Measurements from ENCODE around the gene AOAH.

AOAH gene

DNA sequence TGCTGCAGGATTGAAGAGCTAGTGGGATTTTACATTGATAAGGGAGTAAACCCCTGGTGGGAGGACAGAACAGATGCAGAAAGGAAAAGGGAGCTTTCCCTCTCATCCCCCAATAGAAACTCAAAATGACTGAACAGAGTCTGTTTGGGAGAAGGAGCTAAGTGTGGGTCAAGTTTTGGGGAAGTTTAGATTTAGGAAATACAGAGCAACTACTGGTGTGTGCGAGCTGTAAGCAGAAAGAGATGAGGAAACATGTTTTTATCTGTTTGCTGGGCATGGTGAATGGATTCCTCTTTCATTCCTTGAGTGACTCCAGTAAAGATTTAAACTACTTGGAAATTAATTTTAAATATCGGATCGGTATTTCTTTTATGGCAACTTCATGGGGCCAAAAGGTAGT lies 132.7 kb downstream of the AOAH start:
- TF ChIP-seq, protein P1, sequence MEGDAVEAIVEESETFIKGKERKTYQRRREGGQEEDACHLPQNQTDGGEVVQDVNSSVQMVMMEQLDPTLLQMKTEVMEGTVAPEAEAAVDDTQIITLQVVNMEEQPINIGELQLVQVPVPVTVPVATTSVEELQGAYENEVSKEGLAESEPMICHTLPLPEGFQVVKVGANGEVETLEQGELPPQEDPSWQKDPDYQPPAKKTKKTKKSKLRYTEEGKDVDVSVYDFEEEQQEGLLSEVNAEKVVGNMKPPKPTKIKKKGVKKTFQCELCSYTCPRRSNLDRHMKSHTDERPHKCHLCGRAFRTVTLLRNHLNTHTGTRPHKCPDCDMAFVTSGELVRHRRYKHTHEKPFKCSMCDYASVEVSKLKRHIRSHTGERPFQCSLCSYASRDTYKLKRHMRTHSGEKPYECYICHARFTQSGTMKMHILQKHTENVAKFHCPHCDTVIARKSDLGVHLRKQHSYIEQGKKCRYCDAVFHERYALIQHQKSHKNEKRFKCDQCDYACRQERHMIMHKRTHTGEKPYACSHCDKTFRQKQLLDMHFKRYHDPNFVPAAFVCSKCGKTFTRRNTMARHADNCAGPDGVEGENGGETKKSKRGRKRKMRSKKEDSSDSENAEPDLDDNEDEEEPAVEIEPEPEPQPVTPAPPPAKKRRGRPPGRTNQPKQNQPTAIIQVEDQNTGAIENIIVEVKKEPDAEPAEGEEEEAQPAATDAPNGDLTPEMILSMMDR (IDR thresholded peaks at IDR 0.05; ENCODE audit: borderline replicate concordance, extremely low read depth, low read length, poor library complexity, severe bottlenecking), result no peak
- TF ChIP-seq EZH2 (IDR thresholded peaks at IDR 0.05; ENCODE audit: borderline replicate concordance, low read depth, low read length, severe bottlenecking), result no peak
- ATAC-seq (ENCODE audit: insufficient read depth, low read depth) (no peak), DNase-seq (no peak)
- H3K27ac ChIP-seq (ENCODE audit: low read length), result no peak overlapping the region
- H3K4me3 ChIP-seq (ENCODE audit: low read depth in 1 of 2, low read length in 2 of 2), result no peak overlapping the region
- no peaks in the 10 kb centered on the region for H3K36me3 ChIP-seq (ENCODE audit: insufficient read depth, low read length)
- H3K79me2 ChIP-seq (ENCODE audit: insufficient read depth, low read length), result no peaks in the 10 kb centered on the region
- H4K20me1 ChIP-seq (ENCODE audit: insufficient read depth, low read length), result no peaks in the 10 kb centered on the region
- H3K9me3 ChIP-seq (ENCODE audit: insufficient read depth, low read length, severe bottlenecking), result no peaks in the 10 kb centered on the region
- H3K4me2 ChIP-seq (ENCODE audit: insufficient read depth, low read length), result no peak overlapping the region
- no peaks in the 10 kb centered on the region for H3K27me3 ChIP-seq (ENCODE audit: insufficient read depth, low read length, poor library complexity)
- H3K4me1 ChIP-seq (ENCODE audit: insufficient read depth, low read length), result no peaks in the 10 kb centered on the region
- no peak overlapping the region for H2AFZ ChIP-seq (ENCODE audit: low read depth, low read length)
- H3K9ac ChIP-seq (ENCODE audit: low read depth, low read length), result no peak overlapping the region

DNA sequence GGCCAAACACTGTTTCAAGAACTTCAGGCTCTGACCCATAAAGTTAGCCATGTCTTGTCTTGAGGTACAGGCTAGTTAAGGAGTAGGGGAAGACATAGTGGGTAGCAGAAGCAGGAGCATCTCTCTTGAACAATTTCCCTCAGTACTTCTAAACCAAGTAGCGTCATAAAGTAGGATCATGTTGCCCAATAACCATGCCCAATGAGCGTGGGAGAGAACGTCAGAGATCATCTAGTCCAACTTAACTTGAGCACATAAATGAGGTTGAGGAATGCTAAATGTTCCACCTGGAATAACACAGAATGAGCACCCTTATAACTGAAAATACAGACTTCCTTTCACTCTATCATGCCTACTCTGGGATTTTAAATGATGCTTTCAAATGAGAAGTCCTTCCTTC lies 134.9 kb downstream of the AOAH start:
- no peak for ATAC-seq (ENCODE audit: insufficient read depth, low read depth)
- H3K9ac ChIP-seq (ENCODE audit: low read depth, low read length), result no peak overlapping the region
- no peak overlapping the region for H3K27ac ChIP-seq (ENCODE audit: low read length)
- DNase-seq, result no peak
- H3K4me2 ChIP-seq (ENCODE audit: insufficient read depth, low read length), result no peak overlapping the region
- no peak overlapping the region for H2AFZ ChIP-seq (ENCODE audit: low read depth, low read length)
- no peaks in the 10 kb centered on the region for H3K9me3 ChIP-seq (ENCODE audit: insufficient read depth, low read length, severe bottlenecking)
- no peaks in the 10 kb centered on the region for H3K4me1 ChIP-seq (ENCODE audit: insufficient read depth, low read length)
- TF ChIP-seq EZH2 (IDR thresholded peaks at IDR 0.05; ENCODE audit: borderline replicate concordance, low read depth, low read length, severe bottlenecking), result no peak
- no peaks in the 10 kb centered on the region for H3K79me2 ChIP-seq (ENCODE audit: insufficient read depth, low read length)
- no peaks in the 10 kb centered on the region for H3K27me3 ChIP-seq (ENCODE audit: insufficient read depth, low read length, poor library complexity)
- H3K36me3 ChIP-seq (ENCODE audit: insufficient read depth, low read length), result no peaks in the 10 kb centered on the region
- H4K20me1 ChIP-seq (ENCODE audit: insufficient read depth, low read length), result no peaks in the 10 kb centered on the region
- no peak overlapping the region for H3K4me3 ChIP-seq (ENCODE audit: low read depth in 1 of 2, low read length in 2 of 2)

DNA sequence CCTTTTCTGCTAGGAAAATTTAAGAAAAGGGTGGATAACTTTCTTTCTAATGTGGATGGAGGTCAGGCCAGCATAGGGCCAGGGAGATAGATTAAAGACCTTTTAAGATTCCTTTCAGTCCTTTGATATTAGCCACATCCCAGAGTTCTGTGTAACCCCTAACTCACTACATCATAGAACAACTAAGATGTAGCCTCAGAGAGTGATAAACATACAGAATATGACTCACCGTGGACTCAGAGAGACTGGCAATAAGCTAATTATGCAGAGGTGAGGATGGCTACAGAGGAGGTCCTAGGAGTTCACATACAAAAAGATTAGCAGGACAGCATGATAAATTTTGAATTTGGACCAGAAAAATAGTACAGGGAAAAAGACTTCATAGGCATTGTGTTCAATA lies 141.0 kb downstream of the AOAH start:
- TF ChIP-seq EZH2 (IDR thresholded peaks at IDR 0.05; ENCODE audit: borderline replicate concordance, low read depth, low read length, severe bottlenecking), result no peak
- TF ChIP-seq, protein P1 (IDR thresholded peaks at IDR 0.05; ENCODE audit: borderline replicate concordance, extremely low read depth, low read length, poor library complexity, severe bottlenecking), result no peak

DNA sequence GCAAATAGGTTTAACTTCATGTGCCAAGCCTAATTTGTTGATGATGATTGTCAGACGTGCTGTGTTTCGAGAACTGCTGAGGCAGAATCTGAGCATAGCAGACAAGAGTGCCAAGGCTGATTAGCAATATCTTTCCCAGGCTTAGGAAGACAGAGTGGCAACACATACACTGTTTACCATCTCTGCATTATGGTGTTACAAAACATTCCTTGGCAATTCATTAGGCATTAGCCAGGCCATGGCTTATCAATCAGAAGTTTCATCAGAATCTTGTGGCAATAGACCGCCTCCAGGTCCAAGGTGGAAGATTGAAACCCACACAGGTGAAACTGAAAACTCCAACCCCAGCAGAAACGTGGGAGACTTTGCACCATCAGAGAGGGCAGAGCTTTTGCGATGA lies 148.5 kb downstream of the AOAH start:
- TF ChIP-seq EZH2 (IDR thresholded peaks at IDR 0.05; ENCODE audit: borderline replicate concordance, low read depth, low read length, severe bottlenecking), result no peak
- TF ChIP-seq, protein P1 (IDR thresholded peaks at IDR 0.05; ENCODE audit: borderline replicate concordance, extremely low read depth, low read length, poor library complexity, severe bottlenecking), result no peak
- Histone ChIP-seq H3K27ac (ENCODE audit: low read length) (no peak overlapping the region), H4K20me1 (ENCODE audit: insufficient read depth, low read length) (no peaks in the 10 kb centered on the region), H3K36me3 (ENCODE audit: insufficient read depth, low read length) (no peaks in the 10 kb centered on the region), H3K9ac (ENCODE audit: low read depth, low read length) (no peak overlapping the region), H3K4me2 (ENCODE audit: insufficient read depth, low read length) (no peak overlapping the region), H3K27me3 (ENCODE audit: insufficient read depth, low read length, poor library complexity) (no peaks in the 10 kb centered on the region), H3K4me1 (ENCODE audit: insufficient read depth, low read length) (peaks cover 43% of the 10 kb centered on the region), H2AFZ (ENCODE audit: low read depth, low read length) (no peak overlapping the region), H3K4me3 (ENCODE audit: low read depth in 1 of 2, low read length in 2 of 2) (no peak overlapping the region), H3K9me3 (ENCODE audit: insufficient read depth, low read length, severe bottlenecking) (peaks cover 8% of the 10 kb centered on the region), H3K79me2 (ENCODE audit: insufficient read depth, low read length) (no peaks in the 10 kb centered on the region)
- ATAC-seq (ENCODE audit: insufficient read depth, low read depth), result no peak
- DNase-seq, result no peak

More for the DNA sequence above, 141.0 kb downstream of the AOAH start:
- no peak overlapping the region for H3K27ac ChIP-seq (ENCODE audit: low read length)
- no peaks in the 10 kb centered on the region for H3K79me2 ChIP-seq (ENCODE audit: insufficient read depth, low read length)
- H3K4me1 ChIP-seq (ENCODE audit: insufficient read depth, low read length), result no peaks in the 10 kb centered on the region
- H3K27me3 ChIP-seq (ENCODE audit: insufficient read depth, low read length, poor library complexity), result no peaks in the 10 kb centered on the region
- no peak for ATAC-seq (ENCODE audit: insufficient read depth, low read depth)
- H4K20me1 ChIP-seq (ENCODE audit: insufficient read depth, low read length), result no peaks in the 10 kb centered on the region
- no peaks in the 10 kb centered on the region for H3K36me3 ChIP-seq (ENCODE audit: insufficient read depth, low read length)
- no peak for DNase-seq
- H3K4me2 ChIP-seq (ENCODE audit: insufficient read depth, low read length), result no peak overlapping the region
- H2AFZ ChIP-seq (ENCODE audit: low read depth, low read length), result no peak overlapping the region
- no peak overlapping the region for H3K9ac ChIP-seq (ENCODE audit: low read depth, low read length)
- no peak overlapping the region for H3K4me3 ChIP-seq (ENCODE audit: low read depth in 1 of 2, low read length in 2 of 2)
- peaks cover 2% of the 10 kb centered on the region for H3K9me3 ChIP-seq (ENCODE audit: insufficient read depth, low read length, severe bottlenecking)

Measured in DND-41 (cell line).